Esophagus muscularis mucosa (tissue), 4 donors: ENCODE data around the gene C19orf18. TPM values are rescaled to one million over a fixed set of nuclear protein-coding genes. Genes with fewer than 3 reads are reported as not detected.

ENCODE experiments used
- DNase-seq: peaks from one replicate; pipeline ENCODE4 v3.0.0-alpha.2; 2017; ENCODE audit errors: extremely low spot score
- H3K27ac ChIP-seq, 4 donors: fragments of 200-600 bp; sonication (generic); replicated peaks in 1 of 4; 1 replicate in 3 of 4; 2 replicates in 1 of 4; pipeline ENCODE4 v1.5.1; 2016 to 2019; ENCODE audit warnings: mild to moderate bottlenecking in 1 of 4
- H3K27me3 ChIP-seq, 4 donors: fragments of 200-600 bp; sonication (generic); one replicate each; pipeline versions ENCODE4 v1.5.1 to v1.6.0; 2016 to 2019
- H3K36me3 ChIP-seq, 4 donors: fragments of 200-600 bp; sonication (generic); one replicate each; pipeline ENCODE4 v1.5.1; 2016 to 2019
- H3K4me1 ChIP-seq, 4 donors: fragments of 200-600 bp; sonication (generic); one replicate each; pipeline ENCODE4 v1.5.1; 2016 to 2019
- H3K4me3 ChIP-seq, 4 donors: fragments of 200-600 bp; sonication (generic); 1 replicate in 2 of 4; 2 replicates in 2 of 4; pipeline ENCODE4 v1.5.1; 2016 to 2019; ENCODE audit warnings: mild to moderate bottlenecking in 4 of 4, moderate library complexity in 1 of 4
- H3K9me3 ChIP-seq, 4 donors: fragments of 200-600 bp; sonication (generic); 1 replicate in 3 of 4; 2 replicates in 1 of 4; pipeline ENCODE4 v1.5.1; 2016 to 2019
- CTCF ChIP-seq, 3 experiments: fragments of 200-600 bp in 2 of 3; fragments of 450-650 bp in 1 of 3; sonication (generic) in 2 of 3; IDR thresholded peaks; one replicate each; pipeline ENCODE4 v1.5.1; 2017 to 2019; ENCODE audit warnings: antibody characterized with exemption in 3 of 3, mild to moderate bottlenecking in 2 of 3, moderate library complexity in 1 of 3
- EP300 ChIP-seq: sonication (generic); formaldehyde crosslinking; IDR thresholded peaks from one replicate; pipeline ENCODE4 v1.6.1; 2017; ENCODE audit warnings: antibody characterized with exemption
- POLR2A ChIP-seq: fragments of 450-650 bp; IDR thresholded peaks from one replicate; pipeline ENCODE4 v1.6.1; 2017; ENCODE audit warnings: antibody characterized with exemption, moderate library complexity, mild to moderate bottlenecking, low read depth
- POLR2AphosphoS5 ChIP-seq, 2 donors: sonication (generic); formaldehyde crosslinking; IDR thresholded peaks; one replicate each; pipeline ENCODE4 v1.6.1; 2017; ENCODE audit warnings: antibody characterized with exemption in 2 of 2
- WGBS: methylation state at CpG from one replicate; pipeline ENCODE4 v1.1.5; 2018; 5-methylcytosine and 5-hydroxymethylcytosine counted together
- intact Hi-C: fragments of 100-400 bp; cut with DNase I; formaldehyde crosslinking; loops from one replicate; pipeline ENCODE4 v1.15.1; 2023
- total RNA-seq, 4 donors: library from RNA; depleted of rRNA; stranded (reverse); fragments of >200 nt; gene quantifications; one replicate each; pipeline versions ENCODE4 v1.1.0 to v1.2.1, GENCODE V29; 2016

C19orf18 gene
- total RNA-seq, 4 donors from 2014 or later: 0.40 to 0.84 (median 0.83) TPM; not detected in 1

GRCh38 chr19:57992841-57993240, 18.5 kb upstream of the C19orf18 start:
- DNase-seq: no peak
- Histone ChIP-seq H3K36me3 (peaks cover 73 to 93% (median 83%) of the 10 kb centered on the region in 4 donors), H3K27me3 (no peaks in the 10 kb centered on the region), H3K4me3 (no peak overlapping the region), H3K4me1 (no peaks in the 10 kb centered on the region), H3K9me3 (peaks cover 6 to 97% (median 84%) of the 10 kb centered on the region in 4 donors), H3K27ac (no peak overlapping the region)
- WGBS: 100% methylated on average over 1 of the region's 1 CpG
- TF ChIP-seq CTCF (IDR thresholded peaks at IDR 0.05) (no peak), POLR2A (no peak), EP300 (no peak), POLR2AphosphoS5 (IDR thresholded peaks at IDR 0.05) (no peak)
- intact Hi-C loops: no loop called here

GRCh38 chr19:57978586-57979289, 4.4 kb upstream of the C19orf18 start:
- Histone ChIP-seq H3K27ac (no peak overlapping the region), H3K27me3 (no peaks in the 10 kb centered on the region), H3K4me1 (no peaks in the 10 kb centered on the region), H3K9me3 (peaks cover 59 to 100% (median 100%) of the 10 kb centered on the region in 4 donors), H3K4me3 (no peak overlapping the region), H3K36me3 (peaks cover 64 to 100% (median 85%) of the 10 kb centered on the region in 4 donors)
- DNase-seq: no peak
- TF ChIP-seq POLR2AphosphoS5 (IDR thresholded peaks at IDR 0.05) (no peak), POLR2A (no peak), CTCF (IDR thresholded peaks at IDR 0.05) (no peak), EP300 (no peak)
- WGBS: 96% methylated on average over 3 of the region's 3 CpGs
- intact Hi-C loops: no loop called here

GRCh38 chr19:57964761-57965160, 9.6 kb downstream of the C19orf18 start:
- DNase-seq: no peak
- H3K9me3 ChIP-seq: peaks cover 0 to 97% (median 89%) of the 10 kb centered on the region in 4 donors
- no peak for TF ChIP-seq CTCF (IDR thresholded peaks at IDR 0.05)
- TF ChIP-seq POLR2A: no peak
- TF ChIP-seq POLR2AphosphoS5 (IDR thresholded peaks at IDR 0.05): no peak
- TF ChIP-seq EP300: no peak
- intact Hi-C loops: no loop called here
- no peak overlapping the region for H3K27ac ChIP-seq
- H3K4me1 ChIP-seq: no peaks in the 10 kb centered on the region
- H3K4me3 ChIP-seq: no peak overlapping the region
- H3K27me3 ChIP-seq: no peaks in the 10 kb centered on the region
- H3K36me3 ChIP-seq: peaks cover 0 to 53% (median 12%) of the 10 kb centered on the region in 4 donors
- 89% methylated on average over 8 of the region's 8 CpGs for WGBS

GRCh38 chr19:57961785-57962184, 12.5 kb downstream of the C19orf18 start:
- intact Hi-C loops: no loop called here
- Histone ChIP-seq H3K36me3 (peaks cover 0 to 39% (median 10%) of the 10 kb centered on the region in 4 donors), H3K27ac (no peak overlapping the region), H3K27me3 (no peaks in the 10 kb centered on the region), H3K9me3 (peaks cover 0 to 92% (median 81%) of the 10 kb centered on the region in 4 donors), H3K4me1 (no peaks in the 10 kb centered on the region), H3K4me3 (no peak overlapping the region)
- no peak for TF ChIP-seq CTCF (IDR thresholded peaks at IDR 0.05)
- no peak for TF ChIP-seq EP300
- TF ChIP-seq POLR2AphosphoS5 (IDR thresholded peaks at IDR 0.05): no peak
- no peak for DNase-seq
- 75% methylated on average over 1 of the region's 1 CpG for WGBS
